IMR-90 (cell line): ENCODE measurements around the gene FGF12. TPM values are rescaled to one million over a fixed set of nuclear protein-coding genes. Genes with fewer than 3 reads are reported as not detected.

Experiments
- ATAC-seq: fragments of 200-7000 bp; cut with Tn5 transposase; 2 replicates; pipeline ENCODE4 v1.9.1; 2020; ENCODE audit warnings: low read depth, mild to moderate bottlenecking, moderate library complexity
- BruUV-seq: library from RNA; stranded (reverse); fragments of 400-500 nt; replicated peaks from 2 replicates; lab custom pipeline; 2021; lab: Mats Ljungman, UMichigan
- CTCF ChIA-PET: fragments of 300-600 bp; formaldehyde crosslinking; extraction: SDS; loops from one replicate; lab custom pipeline; 2021; ENCODE audit warnings: antibody characterized with exemption; lab: Yijun Ruan, JAX
- POLR2A ChIA-PET: fragments of 300-600 bp; sonication (Branson Sonifier 250); formaldehyde crosslinking; loops from one replicate; lab custom pipeline; 2022; ENCODE audit warnings: antibody characterized with exemption; ENCODE audit not compliant: unreplicated experiment; lab: Charles Lee
- DNase-seq: peaks from one replicate; pipeline ENCODE4 v3.0.0; 2013
- H2AFZ ChIP-seq: replicated peaks from 2 replicates; pipeline ENCODE3; 2013; ENCODE audit warnings: low read length, mild to moderate bottlenecking; ENCODE audit not compliant: poor library complexity
- H2AK5ac ChIP-seq: 2 replicates; pipeline ENCODE4 v1.6.1; 2013; ENCODE audit warnings: low read depth, low read length, inconsistent platforms
- H2AK9ac ChIP-seq: replicated peaks from 2 replicates; pipeline ENCODE3; 2013; ENCODE audit warnings: mild to moderate bottlenecking, low read depth, low read length, moderate library complexity; ENCODE audit not compliant: poor library complexity
- H2BK120ac ChIP-seq: 2 replicates; pipeline ENCODE4 v1.6.1; 2013; ENCODE audit warnings: low read depth, low read length, inconsistent platforms
- H2BK15ac ChIP-seq: 3 replicates; pipeline ENCODE4 v1.6.1; 2013; ENCODE audit warnings: low read depth, low read length, inconsistent platforms
- H2BK20ac ChIP-seq: 2 replicates; pipeline ENCODE4 v1.6.1; 2013; ENCODE audit warnings: low read depth, mild to moderate bottlenecking, inconsistent platforms, low read length, moderate library complexity
- H2BK5ac ChIP-seq: 2 replicates; pipeline ENCODE4 v1.6.1; 2013; ENCODE audit warnings: mild to moderate bottlenecking, low read depth, low read length, inconsistent platforms; ENCODE audit not compliant: poor library complexity, severe bottlenecking
- H3K14ac ChIP-seq: replicated peaks from 2 replicates; pipeline ENCODE4 v1.6.1; 2013; ENCODE audit warnings: low read depth, low read length, inconsistent platforms
- H3K18ac ChIP-seq: 2 replicates; pipeline ENCODE4 v1.6.1; 2013; ENCODE audit warnings: low read depth, low read length, control low read depth
- H3K23ac ChIP-seq: 2 replicates; pipeline ENCODE4 v1.6.1; 2013; ENCODE audit warnings: low read depth, low read length, inconsistent platforms
- H3K27ac ChIP-seq: 2 replicates; pipeline ENCODE4 v1.5.1; 2013; ENCODE audit warnings: mild to moderate bottlenecking, control low read depth, low read length; ENCODE audit not compliant: insufficient read depth
- H3K27me3 ChIP-seq: 2 replicates; pipeline ENCODE4 v1.6.1; 2013; ENCODE audit warnings: low read length; ENCODE audit not compliant: control insufficient read depth, insufficient read depth
- H3K36me3 ChIP-seq: 2 replicates; pipeline ENCODE4 v1.6.1; 2013; ENCODE audit warnings: low read length, mixed read lengths; ENCODE audit not compliant: control insufficient read depth, insufficient read depth
- H3K4ac ChIP-seq: 2 replicates; pipeline ENCODE4 v1.6.1; 2013; ENCODE audit warnings: low read depth, low read length, inconsistent platforms
- H3K4me1 ChIP-seq: 2 replicates; pipeline ENCODE4 v1.6.1; 2013; ENCODE audit warnings: low read length, mixed read lengths; ENCODE audit not compliant: control insufficient read depth, insufficient read depth
- H3K4me2 ChIP-seq: 2 replicates; pipeline ENCODE4 v1.6.1; 2013; ENCODE audit warnings: low read depth, mild to moderate bottlenecking, control low read depth, low read length, moderate library complexity
- H3K4me3 ChIP-seq: 2 replicates; pipeline ENCODE4 v1.5.1; 2013; ENCODE audit warnings: low read depth, mild to moderate bottlenecking, control low read depth, low read length, moderate library complexity; ENCODE audit not compliant: insufficient read depth
- H3K56ac ChIP-seq: 2 replicates; pipeline ENCODE4 v1.6.1; 2013; ENCODE audit warnings: low read length, inconsistent platforms; ENCODE audit not compliant: insufficient read depth; ENCODE audit errors: extremely low read depth
- H3K79me1 ChIP-seq, 2 experiments: 2 replicates each; pipeline ENCODE4 v1.6.1; 2013; ENCODE audit warnings: low read length in 2 of 2, inconsistent platforms in 1 of 2, low read depth in 1 of 2
- H3K9ac ChIP-seq: 2 replicates; pipeline ENCODE4 v1.6.1; 2013; ENCODE audit warnings: low read depth, low read length, control low read depth
- H3K9me1 ChIP-seq: 2 replicates; pipeline ENCODE4 v1.6.1; 2013; ENCODE audit warnings: low read length, inconsistent platforms; ENCODE audit not compliant: insufficient read depth
- H3K9me3 ChIP-seq: 2 replicates; pipeline ENCODE4 v1.6.1; 2013; ENCODE audit warnings: low read length; ENCODE audit not compliant: control insufficient read depth, insufficient read depth
- H4K20me1 ChIP-seq: 2 replicates; pipeline ENCODE4 v1.6.1; 2013; ENCODE audit warnings: low read length, inconsistent platforms; ENCODE audit not compliant: insufficient read depth
- H4K5ac ChIP-seq: 2 replicates; pipeline ENCODE4 v1.6.1; 2013; ENCODE audit warnings: mild to moderate bottlenecking, low read depth, low read length, control low read depth
- H4K8ac ChIP-seq, 2 experiments: 2 replicates each; pipeline ENCODE4 v1.6.1; 2013; ENCODE audit warnings: low read depth in 2 of 2, low read length in 2 of 2, control low read depth in 1 of 2, inconsistent platforms in 1 of 2
- H4K91ac ChIP-seq: 2 replicates; pipeline ENCODE4 v1.6.1; 2013; ENCODE audit warnings: low read depth, low read length, inconsistent platforms; ENCODE audit not compliant: insufficient read depth
- BHLHE40 ChIP-seq: fragments of 150-350 bp; IDR thresholded peaks from 2 replicates; pipeline ENCODE4 v1.6.1; 2016; ENCODE audit warnings: mild to moderate bottlenecking, low read depth, low read length
- CEBPB ChIP-seq: IDR thresholded peaks from 2 replicates; pipeline ENCODE4 v1.6.1; 2012; ENCODE audit warnings: low read depth, low read length, improper control_type of control experiment
- CHD1 ChIP-seq: IDR thresholded peaks from 2 replicates; pipeline ENCODE4 v1.6.1; 2012; ENCODE audit warnings: low read depth, low read length, improper control_type of control experiment
- CTCF ChIP-seq: conservative IDR thresholded peaks from 2 replicates; pipeline ENCODE4 v1.5.1; 2012; ENCODE audit warnings: mild to moderate bottlenecking, low read depth, low read length, improper control_type of control experiment
- ELK1 ChIP-seq: fragments of 150-350 bp; IDR thresholded peaks from 2 replicates; pipeline ENCODE4 v1.6.1; 2016; ENCODE audit warnings: low read depth, mild to moderate bottlenecking, low read length, moderate library complexity, borderline replicate concordance
- FOS ChIP-seq: fragments of 150-350 bp; IDR thresholded peaks from 2 replicates; pipeline ENCODE4 v1.6.1; 2016; ENCODE audit warnings: low read depth, low read length
- MAFK ChIP-seq: IDR thresholded peaks from 2 replicates; pipeline ENCODE4 v1.6.1; 2012; ENCODE audit warnings: low read depth, low read length, improper control_type of control experiment
- MAZ ChIP-seq: IDR thresholded peaks from 2 replicates; pipeline ENCODE4 v1.6.1; 2012; ENCODE audit warnings: low read depth, mild to moderate bottlenecking, low read length, improper control_type of control experiment, moderate library complexity, borderline replicate concordance
- MXI1 ChIP-seq: IDR thresholded peaks from 2 replicates; pipeline ENCODE4 v1.6.1; 2012; ENCODE audit warnings: low read depth, mild to moderate bottlenecking, low read length, moderate library complexity, borderline replicate concordance
- NFE2L2 ChIP-seq: fragments of 150-350 bp; IDR thresholded peaks from 2 replicates; pipeline ENCODE4 v1.6.1; 2016; ENCODE audit warnings: low read depth, mild to moderate bottlenecking, low read length
- POLR2A ChIP-seq: IDR thresholded peaks from 2 replicates; pipeline ENCODE4 v1.6.1; 2012; ENCODE audit warnings: mild to moderate bottlenecking, low read depth, low read length
- RAD21 ChIP-seq: IDR thresholded peaks from 2 replicates; pipeline ENCODE4 v1.6.1; 2012; ENCODE audit warnings: low read length, improper control_type of control experiment
- RCOR1 ChIP-seq: IDR thresholded peaks from 2 replicates; pipeline ENCODE4 v1.6.1; 2012; ENCODE audit warnings: mild to moderate bottlenecking, low read length, improper control_type of control experiment; ENCODE audit not compliant: insufficient replicate concordance
- RFX5 ChIP-seq: IDR thresholded peaks from 2 replicates; pipeline ENCODE4 v1.8.0; 2012; ENCODE audit warnings: low read depth, mild to moderate bottlenecking, low read length, moderate library complexity
- SMC3 ChIP-seq: fragments of 150-350 bp; IDR thresholded peaks from 2 replicates; pipeline ENCODE4 v1.6.1; 2016; ENCODE audit warnings: low read depth, mild to moderate bottlenecking, antibody characterized with exemption, low read length, moderate library complexity
- USF2 ChIP-seq: fragments of 150-350 bp; IDR thresholded peaks from 2 replicates; pipeline ENCODE4 v1.6.1; 2017; ENCODE audit warnings: mild to moderate bottlenecking, antibody characterized with exemption, low read length, low read depth
- dilution Hi-C: fragments of 300-500 bp; cut with HindIII; formaldehyde crosslinking; loops from one replicate; pipeline ENCODE4 v1.14.3; 2018; ENCODE audit warnings: low sequenced_read_pairs; ENCODE audit not compliant: unreplicated experiment
- in situ Hi-C: fragments of 300-500 bp; cut with MboI; formaldehyde crosslinking; loops from 3 replicates; pipeline ENCODE4 v1.14.3; 2019; ENCODE audit warnings: low sequenced_read_pairs, inconsistent platforms, mixed read lengths
- intact Hi-C: fragments of 100-400 bp; cut with micrococcal nuclease; formaldehyde crosslinking; loops from 2 replicates; pipeline ENCODE4 v1.10.0; 2022
- polyA plus RNA-seq, 3 experiments: library from polyadenylated mRNA; depleted of rRNA; stranded (reverse); fragments of >200 nt; gene quantifications; 2 replicates each; pipeline ENCODE4 v1.2.3, GENCODE V29; 2012; ENCODE audit warnings: low replicate concordance in 1 of 3
- total RNA-seq: library from RNA; depleted of rRNA; stranded (reverse); fragments of >200 nt; gene quantifications from 2 replicates; pipeline ENCODE4 v1.2.3, GENCODE V29; 2012

FGF12 gene
- total and polyA plus RNA-seq, 2 of the 4 experiments (the other 2 are of a cell fraction) = not detected

DNA sequence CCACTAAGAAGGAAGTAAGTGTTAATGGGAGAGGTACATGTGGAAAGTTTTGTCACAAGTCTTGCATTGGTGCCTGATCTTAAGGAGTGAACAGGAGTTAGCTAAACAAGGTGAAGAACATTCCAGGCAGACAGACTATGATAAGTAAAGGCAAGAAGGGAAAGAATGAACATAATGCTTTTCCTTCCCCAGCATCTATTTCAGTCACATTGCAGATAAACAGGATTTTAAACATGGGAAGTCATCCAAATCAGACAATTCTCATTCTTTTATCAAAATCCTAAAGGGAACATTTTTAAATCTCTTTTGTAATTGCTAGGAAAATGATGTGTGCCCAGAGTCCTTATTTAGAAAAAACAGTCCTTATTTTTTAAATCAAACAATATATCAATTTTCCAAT is 424.6 kb downstream of the FGF12 start:
- Histone ChIP-seq H2BK120ac (no peak overlapping the region), H3K23ac (no peak overlapping the region), H4K8ac (no peak overlapping the region), H3K4ac (no peak overlapping the region), H2BK20ac (no peak overlapping the region), H3K27me3 (no peaks in the 10 kb centered on the region), H2BK5ac (no peak overlapping the region), H3K18ac (no peak overlapping the region), H3K79me1 (no peaks in the 10 kb centered on the region), H2AFZ (no peak overlapping the region), H3K56ac (no peak overlapping the region), H2AK9ac (no peak overlapping the region), H3K36me3 (no peaks in the 10 kb centered on the region), H3K9me3 (peaks cover 7% of the 10 kb centered on the region), H3K27ac (no peak overlapping the region), H3K9me1 (no peaks in the 10 kb centered on the region), H3K4me3 (no peak overlapping the region), H4K91ac (no peak overlapping the region), H3K14ac (no peak overlapping the region), H2AK5ac (no peak overlapping the region), H3K4me1 (no peaks in the 10 kb centered on the region), H2BK15ac (no peak overlapping the region), H4K20me1 (no peaks in the 10 kb centered on the region), H3K4me2 (no peak overlapping the region), H4K5ac (no peak overlapping the region), H3K9ac (no peak overlapping the region)
- TF ChIP-seq NFE2L2 = no peak
- TF ChIP-seq RAD21 = no peak
- TF ChIP-seq ELK1 = no peak
- TF ChIP-seq USF2 = no peak
- no peak for TF ChIP-seq FOS
- no peak for TF ChIP-seq POLR2A
- TF ChIP-seq CHD1 = no peak
- no peak for TF ChIP-seq BHLHE40
- TF ChIP-seq MAFK = no peak
- TF ChIP-seq MAZ = no peak
- TF ChIP-seq MXI1 = no peak
- TF ChIP-seq RCOR1 = no peak
- TF ChIP-seq RFX5 = no peak
- no peak for TF ChIP-seq SMC3
- no peak for TF ChIP-seq CEBPB
- TF ChIP-seq CTCF = no peak
- intact Hi-C loops = no loop called here
- DNase-seq = no peak
- in situ Hi-C loops = no loop called here
- dilution Hi-C loops = no loop called here
- ATAC-seq = no peak
- CTCF ChIA-PET = no interaction called here
- no TSS peak for BruUV-seq
- POLR2A ChIA-PET = no interaction called here
